ENCODE data around the gene BSG. TPM values are rescaled to one million over a fixed set of nuclear protein-coding genes. Genes with fewer than 3 reads are reported as not detected.

Gene BSG
- total and polyA plus RNA-seq, 9 of the 15 experiments (the other 6 are each of a cell fraction or from before 2014, with no cell fraction given) = 4.6 to 495 (median 187) TPM

DNA sequence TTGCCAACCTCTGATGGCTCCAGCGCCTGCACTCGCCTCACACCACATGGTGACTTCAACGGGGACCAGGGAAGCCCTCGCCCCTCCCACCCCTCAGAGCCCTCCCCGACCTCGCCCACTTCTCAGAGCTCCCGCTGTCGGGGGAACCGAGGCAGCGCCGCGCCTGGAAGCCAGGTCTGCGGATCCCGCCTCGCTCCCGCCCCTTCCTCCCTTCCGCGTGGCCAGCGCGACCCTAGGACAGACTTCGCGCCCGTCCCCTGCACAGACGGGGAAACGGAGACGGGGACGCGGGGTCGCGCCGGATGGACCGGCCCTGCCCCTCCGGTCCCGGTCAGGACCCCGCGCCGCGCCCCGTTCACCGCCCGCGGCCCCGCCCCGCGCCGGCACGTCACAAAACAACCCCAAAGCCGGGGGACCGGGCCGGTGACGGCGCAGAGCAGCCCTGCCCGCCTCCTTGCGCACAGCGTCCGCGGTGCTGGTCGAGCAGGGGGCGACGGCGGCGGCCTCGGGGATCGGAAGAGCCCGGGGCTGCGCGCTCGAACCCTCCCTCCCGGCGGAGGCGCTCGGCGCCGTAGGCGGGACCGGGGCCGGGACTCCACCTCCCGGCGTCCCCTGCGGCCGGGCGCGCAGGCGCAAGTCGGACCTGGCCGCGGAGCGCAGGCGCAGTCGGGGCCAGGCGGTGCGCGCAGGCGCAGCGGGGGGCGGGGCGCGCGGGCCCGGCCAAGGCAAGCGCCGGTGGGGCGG, 41.2 kb upstream of the BSG start (continued):
- TF ChIP-seq, protein P1, sequence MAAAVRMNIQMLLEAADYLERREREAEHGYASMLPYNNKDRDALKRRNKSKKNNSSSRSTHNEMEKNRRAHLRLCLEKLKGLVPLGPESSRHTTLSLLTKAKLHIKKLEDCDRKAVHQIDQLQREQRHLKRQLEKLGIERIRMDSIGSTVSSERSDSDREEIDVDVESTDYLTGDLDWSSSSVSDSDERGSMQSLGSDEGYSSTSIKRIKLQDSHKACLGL (CRISPR knock-in tag; IDR thresholded peaks at IDR 0.05; ENCODE audit: borderline replicate concordance, poor library complexity, severe bottlenecking) = no peak
- TF ChIP-seq TGIF2 (CRISPR knock-in tag; IDR thresholded peaks at IDR 0.05) (0 out of 2 replicates have a peak, but pooled peaks have one; percentile 69), SMC3 (conservative IDR thresholded peaks at IDR 0.05; ENCODE audit: insufficient read depth, low read depth, low read length) (no peak), FOXP1 (CRISPR knock-in tag; IDR thresholded peaks at IDR 0.05) (no peak), RBM34 (IDR thresholded peaks at IDR 0.05; ENCODE audit: borderline replicate concordance, insufficient read depth, low read length) (no peak), PHF8 (IDR thresholded peaks at IDR 0.05; ENCODE audit: borderline replicate concordance, low read length) (peak; percentile 84; the same call in 1 of the 2 replicates), DMBX1 (CRISPR knock-in tag; IDR thresholded peaks at IDR 0.05; ENCODE audit: borderline replicate concordance) (no peak), KDM5B (IDR thresholded peaks at IDR 0.05; ENCODE audit: insufficient replicate concordance, low read depth, low read length) (peak; percentile 51), EZH2 (IDR thresholded peaks at IDR 0.05; ENCODE audit: borderline replicate concordance, low read depth, low read length) (no peak), TRIM24 (IDR thresholded peaks at IDR 0.05) (no peak)
- TF ChIP-seq, protein P2, sequence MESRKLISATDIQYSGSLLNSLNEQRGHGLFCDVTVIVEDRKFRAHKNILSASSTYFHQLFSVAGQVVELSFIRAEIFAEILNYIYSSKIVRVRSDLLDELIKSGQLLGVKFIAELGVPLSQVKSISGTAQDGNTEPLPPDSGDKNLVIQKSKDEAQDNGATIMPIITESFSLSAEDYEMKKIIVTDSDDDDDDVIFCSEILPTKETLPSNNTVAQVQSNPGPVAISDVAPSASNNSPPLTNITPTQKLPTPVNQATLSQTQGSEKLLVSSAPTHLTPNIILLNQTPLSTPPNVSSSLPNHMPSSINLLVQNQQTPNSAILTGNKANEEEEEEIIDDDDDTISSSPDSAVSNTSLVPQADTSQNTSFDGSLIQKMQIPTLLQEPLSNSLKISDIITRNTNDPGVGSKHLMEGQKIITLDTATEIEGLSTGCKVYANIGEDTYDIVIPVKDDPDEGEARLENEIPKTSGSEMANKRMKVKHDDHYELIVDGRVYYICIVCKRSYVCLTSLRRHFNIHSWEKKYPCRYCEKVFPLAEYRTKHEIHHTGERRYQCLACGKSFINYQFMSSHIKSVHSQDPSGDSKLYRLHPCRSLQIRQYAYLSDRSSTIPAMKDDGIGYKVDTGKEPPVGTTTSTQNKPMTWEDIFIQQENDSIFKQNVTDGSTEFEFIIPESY (CRISPR knock-in tag; IDR thresholded peaks at IDR 0.05) = peak; percentile 43; the same call in 1 of the 2 replicates
- TF ChIP-seq, protein P3, sequence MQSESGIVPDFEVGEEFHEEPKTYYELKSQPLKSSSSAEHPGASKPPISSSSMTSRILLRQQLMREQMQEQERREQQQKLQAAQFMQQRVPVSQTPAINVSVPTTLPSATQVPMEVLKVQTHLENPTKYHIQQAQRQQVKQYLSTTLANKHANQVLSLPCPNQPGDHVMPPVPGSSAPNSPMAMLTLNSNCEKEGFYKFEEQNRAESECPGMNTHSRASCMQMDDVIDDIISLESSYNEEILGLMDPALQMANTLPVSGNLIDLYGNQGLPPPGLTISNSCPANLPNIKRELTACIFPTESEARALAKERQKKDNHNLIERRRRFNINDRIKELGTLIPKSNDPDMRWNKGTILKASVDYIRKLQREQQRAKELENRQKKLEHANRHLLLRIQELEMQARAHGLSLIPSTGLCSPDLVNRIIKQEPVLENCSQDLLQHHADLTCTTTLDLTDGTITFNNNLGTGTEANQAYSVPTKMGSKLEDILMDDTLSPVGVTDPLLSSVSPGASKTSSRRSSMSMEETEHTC (IDR thresholded peaks at IDR 0.05) = no peak
- TF ChIP-seq, protein P4, sequence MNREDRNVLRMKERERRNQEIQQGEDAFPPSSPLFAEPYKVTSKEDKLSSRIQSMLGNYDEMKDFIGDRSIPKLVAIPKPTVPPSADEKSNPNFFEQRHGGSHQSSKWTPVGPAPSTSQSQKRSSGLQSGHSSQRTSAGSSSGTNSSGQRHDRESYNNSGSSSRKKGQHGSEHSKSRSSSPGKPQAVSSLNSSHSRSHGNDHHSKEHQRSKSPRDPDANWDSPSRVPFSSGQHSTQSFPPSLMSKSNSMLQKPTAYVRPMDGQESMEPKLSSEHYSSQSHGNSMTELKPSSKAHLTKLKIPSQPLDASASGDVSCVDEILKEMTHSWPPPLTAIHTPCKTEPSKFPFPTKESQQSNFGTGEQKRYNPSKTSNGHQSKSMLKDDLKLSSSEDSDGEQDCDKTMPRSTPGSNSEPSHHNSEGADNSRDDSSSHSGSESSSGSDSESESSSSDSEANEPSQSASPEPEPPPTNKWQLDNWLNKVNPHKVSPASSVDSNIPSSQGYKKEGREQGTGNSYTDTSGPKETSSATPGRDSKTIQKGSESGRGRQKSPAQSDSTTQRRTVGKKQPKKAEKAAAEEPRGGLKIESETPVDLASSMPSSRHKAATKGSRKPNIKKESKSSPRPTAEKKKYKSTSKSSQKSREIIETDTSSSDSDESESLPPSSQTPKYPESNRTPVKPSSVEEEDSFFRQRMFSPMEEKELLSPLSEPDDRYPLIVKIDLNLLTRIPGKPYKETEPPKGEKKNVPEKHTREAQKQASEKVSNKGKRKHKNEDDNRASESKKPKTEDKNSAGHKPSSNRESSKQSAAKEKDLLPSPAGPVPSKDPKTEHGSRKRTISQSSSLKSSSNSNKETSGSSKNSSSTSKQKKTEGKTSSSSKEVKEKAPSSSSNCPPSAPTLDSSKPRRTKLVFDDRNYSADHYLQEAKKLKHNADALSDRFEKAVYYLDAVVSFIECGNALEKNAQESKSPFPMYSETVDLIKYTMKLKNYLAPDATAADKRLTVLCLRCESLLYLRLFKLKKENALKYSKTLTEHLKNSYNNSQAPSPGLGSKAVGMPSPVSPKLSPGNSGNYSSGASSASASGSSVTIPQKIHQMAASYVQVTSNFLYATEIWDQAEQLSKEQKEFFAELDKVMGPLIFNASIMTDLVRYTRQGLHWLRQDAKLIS (CRISPR knock-in tag; IDR thresholded peaks at IDR 0.05) = 0 out of 2 replicates have a peak, but pooled peaks have one; percentile 77
- TF ChIP-seq, protein P5, sequence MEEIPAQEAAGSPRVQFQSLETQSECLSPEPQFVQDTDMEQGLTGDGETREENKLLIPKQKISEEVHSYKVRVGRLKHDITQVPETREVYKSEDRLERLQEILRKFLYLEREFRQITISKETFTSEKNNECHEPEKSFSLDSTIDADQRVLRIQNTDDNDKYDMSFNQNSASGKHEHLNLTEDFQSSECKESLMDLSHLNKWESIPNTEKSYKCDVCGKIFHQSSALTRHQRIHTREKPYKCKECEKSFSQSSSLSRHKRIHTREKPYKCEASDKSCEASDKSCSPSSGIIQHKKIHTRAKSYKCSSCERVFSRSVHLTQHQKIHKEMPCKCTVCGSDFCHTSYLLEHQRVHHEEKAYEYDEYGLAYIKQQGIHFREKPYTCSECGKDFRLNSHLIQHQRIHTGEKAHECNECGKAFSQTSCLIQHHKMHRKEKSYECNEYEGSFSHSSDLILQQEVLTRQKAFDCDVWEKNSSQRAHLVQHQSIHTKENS (CRISPR knock-in tag; IDR thresholded peaks at IDR 0.05) = no peak
